KMS-11 (cell line): ENCODE measurements around the gene CCDC8.
"Not testable (repeated sequence)": the region's sequence is repeated elsewhere in the genome, so short reads cannot be mapped to it uniquely, and the experiment has no call there.

Experiments used
- H2AFZ ChIP-seq: fragments of 200-600 bp; sonication (generic); 2 replicates; pipeline ENCODE4 v1.6.1; 2016; ENCODE audit warnings: antibody characterized with exemption, mixed run types, low read depth
- H3K27ac ChIP-seq: fragments of 200-600 bp; sonication (generic); 2 replicates; pipeline ENCODE4 v1.6.1; 2016; ENCODE audit warnings: mild to moderate bottlenecking, mixed run types
- H3K27me3 ChIP-seq: fragments of 200-600 bp; sonication (generic); 2 replicates; pipeline ENCODE4 v1.6.1; 2017; ENCODE audit warnings: mild to moderate bottlenecking, low read depth, mixed run types, moderate library complexity; ENCODE audit not compliant: insufficient read depth
- H3K36me3 ChIP-seq: fragments of 200-600 bp; sonication (generic); 2 replicates; pipeline ENCODE4 v1.6.1; 2017; ENCODE audit warnings: mild to moderate bottlenecking, mixed run types; ENCODE audit not compliant: insufficient read depth
- H3K4me1 ChIP-seq: fragments of 200-600 bp; sonication (generic); 2 replicates; pipeline ENCODE4 v1.6.1; 2016; ENCODE audit warnings: mild to moderate bottlenecking, low read depth, mixed run types; ENCODE audit not compliant: poor library complexity, severe bottlenecking
- H3K4me2 ChIP-seq: fragments of 200-600 bp; sonication (generic); 2 replicates; pipeline ENCODE4 v1.7.0; 2016; ENCODE audit warnings: mild to moderate bottlenecking, mixed run types
- H3K4me3 ChIP-seq: fragments of 200-600 bp; sonication (generic); IDR thresholded peaks from 2 replicates; pipeline ENCODE4 v1.6.1; 2017; ENCODE audit warnings: low read depth, low read length, mixed read lengths; ENCODE audit not compliant: insufficient read depth
- H3K79me2 ChIP-seq: fragments of 200-600 bp; sonication (generic); 2 replicates; pipeline ENCODE4 v1.6.1; 2016; ENCODE audit warnings: low read depth, mixed run types; ENCODE audit not compliant: insufficient read depth
- H3K9ac ChIP-seq: fragments of 200-600 bp; sonication (generic); 2 replicates; pipeline ENCODE4 v1.6.1; 2016; ENCODE audit warnings: mild to moderate bottlenecking, mixed run types
- H4K20me1 ChIP-seq: fragments of 200-600 bp; sonication (generic); 2 replicates; pipeline ENCODE4 v1.6.1; 2016; ENCODE audit warnings: mild to moderate bottlenecking, mixed run types; ENCODE audit not compliant: insufficient read depth
- CTCF ChIP-seq: fragments of 200-600 bp; sonication (generic); conservative IDR thresholded peaks from 2 replicates; pipeline ENCODE4 v1.6.1; 2017; ENCODE audit warnings: low read depth, mild to moderate bottlenecking, antibody characterized with exemption, low read length, moderate library complexity, mixed read lengths

The CCDC8 gene

GRCh38 chr19:46441866-46442265 is 28.5 kb upstream of the CCDC8 start:
- H3K9ac ChIP-seq = no peak overlapping the region
- no peak for TF ChIP-seq CTCF
- no peak overlapping the region for H3K4me3 ChIP-seq
- no peaks in the 10 kb centered on the region for H3K79me2 ChIP-seq
- no peak overlapping the region for H3K4me2 ChIP-seq
- H3K27ac ChIP-seq = no peak overlapping the region
- no peak overlapping the region for H2AFZ ChIP-seq
- H4K20me1 ChIP-seq = no peaks in the 10 kb centered on the region
- H3K27me3 ChIP-seq = peaks cover 27% of the 10 kb centered on the region; the same call in 1 of the 2 replicates
- H3K4me1 ChIP-seq = no peaks in the 10 kb centered on the region
- H3K36me3 ChIP-seq = no peaks in the 10 kb centered on the region

GRCh38 chr19:46435689-46436088 is 22.3 kb upstream of the CCDC8 start:
- H2AFZ ChIP-seq, H3K27ac ChIP-seq, H3K4me2 ChIP-seq, H3K36me3 ChIP-seq, H3K4me1 ChIP-seq, H3K4me3 ChIP-seq, H4K20me1 ChIP-seq, H3K9ac ChIP-seq, H3K79me2 ChIP-seq: not testable (repeated sequence)
- H3K27me3 ChIP-seq = peaks cover 29% of the 10 kb centered on the region; the same call in 1 of the 2 replicates

GRCh38 chr19:46435009-46435408 is 21.6 kb upstream of the CCDC8 start:
- H3K4me2 ChIP-seq = no peak overlapping the region
- no peak overlapping the region for H3K9ac ChIP-seq
- H3K27me3 ChIP-seq = peaks cover 35% of the 10 kb centered on the region; the same call in 1 of the 2 replicates
- H3K79me2 ChIP-seq = no peaks in the 10 kb centered on the region
- no peak for TF ChIP-seq CTCF
- no peak overlapping the region for H2AFZ ChIP-seq
- H3K4me3 ChIP-seq = no peak overlapping the region
- H3K4me1 ChIP-seq = no peaks in the 10 kb centered on the region
- H4K20me1 ChIP-seq = no peaks in the 10 kb centered on the region
- no peaks in the 10 kb centered on the region for H3K36me3 ChIP-seq
- no peak overlapping the region for H3K27ac ChIP-seq

- not testable (repeated sequence) for H3K4me3 ChIP-seq, H4K20me1 ChIP-seq, H3K27ac ChIP-seq, H3K9ac ChIP-seq, H3K36me3 ChIP-seq, H3K4me1 ChIP-seq, H3K79me2 ChIP-seq, H3K4me2 ChIP-seq, H2AFZ ChIP-seq
- peaks cover 46% of the 10 kb centered on the region; the same call in 1 of the 2 replicates for H3K27me3 ChIP-seq
Measured at GRCh38 chr19:46433470-46433869, 20.1 kb upstream of the CCDC8 start.

GRCh38 chr19:46431824-46432223 is 18.5 kb upstream of the CCDC8 start:
- Histone ChIP-seq H3K4me2 (no peak overlapping the region), H2AFZ (no peak overlapping the region), H3K9ac (no peak overlapping the region), H3K4me3 (no peak overlapping the region), H3K27ac (no peak overlapping the region), H3K79me2 (no peaks in the 10 kb centered on the region), H3K36me3 (no peaks in the 10 kb centered on the region), H3K4me1 (no peaks in the 10 kb centered on the region), H3K27me3 (peaks cover 61% of the 10 kb centered on the region; the same call in 1 of the 2 replicates), H4K20me1 (no peaks in the 10 kb centered on the region)
- no peak for TF ChIP-seq CTCF
